ENCODE data around the gene TRIO. TPM values are rescaled to one million over a fixed set of nuclear protein-coding genes. Genes with fewer than 3 reads are reported as not detected.
A peak's percentile ranks its signal among the peaks of the same experiment; 100 is the strongest.

The TRIO gene
- total and polyA plus RNA-seq, 2 of the 8 experiments (the other 6 are each of a cell fraction or from before 2014, with no cell fraction given), result 35.1 to 69.1 TPM

DNA sequence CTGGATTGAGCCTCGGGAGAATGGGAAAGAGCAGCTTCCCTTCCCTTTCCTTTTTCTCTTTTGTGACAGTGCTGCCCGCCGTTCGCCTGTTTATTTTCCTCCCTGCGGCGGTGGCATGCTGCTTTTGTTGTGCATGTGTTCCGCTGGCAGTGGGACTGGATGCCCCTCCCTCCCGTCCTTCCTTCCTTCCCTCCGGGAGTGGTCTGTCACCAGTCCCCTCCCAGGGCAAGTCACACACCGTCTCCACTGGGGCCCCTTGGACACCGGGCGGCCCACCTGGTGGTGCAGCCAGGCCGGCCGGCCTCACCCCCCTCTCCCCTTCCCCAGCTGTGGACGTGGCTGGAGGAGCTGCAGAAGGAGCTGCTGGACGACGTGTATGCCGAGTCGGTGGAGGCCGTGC lies 214.7 kb downstream of the TRIO start (continued):
- TF ChIP-seq CHD7 (IDR thresholded peaks at IDR 0.05; ENCODE audit: insufficient replicate concordance, low read length) (no peak), SRF (IDR thresholded peaks at IDR 0.05; ENCODE audit: low read depth, low read length) (no peak), CREB1 (IDR thresholded peaks at IDR 0.05) (no peak), CHD2 (IDR thresholded peaks at IDR 0.05; ENCODE audit: low read length) (no peak), SIN3A (conservative IDR thresholded peaks at IDR 0.05 in 1 of 2, IDR thresholded peaks at IDR 0.05 in 1 of 2; ENCODE audit: low read depth in 1 of 2, low read length in 2 of 2) (0 out of 4 replicates have a peak, but pooled peaks of 1 of the 2 experiments have one; percentile 38), CBX8 (IDR thresholded peaks at IDR 0.05; ENCODE audit: borderline replicate concordance, low read depth, low read length) (no peak), SAP30 (IDR thresholded peaks at IDR 0.05; ENCODE audit: insufficient read depth, insufficient replicate concordance, low read length) (peak; percentile 71), EP300 (IDR thresholded peaks at IDR 0.05; ENCODE audit: borderline replicate concordance in 1 of 2, low read depth in 2 of 2, low read length in 2 of 2) (no peak)
